PC-3 (cell line): Measurements from ENCODE around the gene C1GALT1.

Source experiments
- CTCF ChIP-seq: fragments of 300-600 bp; sonication (generic); conservative IDR thresholded peaks from 2 replicates; pipeline ENCODE4 v1.5.1; 2017; ENCODE audit warnings: antibody characterized with exemption, low read depth, mild to moderate bottlenecking, low read length
- EZH2phosphoT487 ChIP-seq: fragments of 300-600 bp; sonication (generic); IDR thresholded peaks from 2 replicates; pipeline ENCODE4 v1.6.1; 2018; ENCODE audit warnings: mild to moderate bottlenecking, antibody characterized with exemption, low read length, borderline replicate concordance

- TF ChIP-seq CTCF (no peak), EZH2phosphoT487 (no peak)
Measured at GRCh38 chr7:7135074-7135473, 47.3 kb upstream of the C1GALT1 start.
